PFSK-1 (cell line): Measurements from ENCODE around the gene CPLANE2.

Source experiments
- FOXP2 ChIP-seq: optimal IDR thresholded peaks from 2 replicates; pipeline ENCODE3; 2011; ENCODE audit warnings: borderline replicate concordance, control low read depth, inconsistent platforms; ENCODE audit not compliant: insufficient read depth; ENCODE audit errors: extremely low read length, extremely low read depth
- POLR2AphosphoS5 ChIP-seq: IDR thresholded peaks from 2 replicates; pipeline ENCODE4 v1.6.1; 2012; ENCODE audit warnings: low read depth, mild to moderate bottlenecking, control low read depth, low read length, moderate library complexity
- REST ChIP-seq, 2 experiments: IDR thresholded peaks; 2 replicates each; pipeline versions ENCODE4 v1.6.1 to v1.8.0; 2011 to 2012; ENCODE audit warnings: low read depth in 2 of 2, low read length in 2 of 2, control low read depth in 1 of 2, inconsistent platforms in 1 of 2, mild to moderate bottlenecking in 1 of 2, moderate library complexity in 1 of 2; ENCODE audit not compliant: insufficient read depth in 1 of 2
- SIN3A ChIP-seq: IDR thresholded peaks from 2 replicates; pipeline ENCODE4 v1.6.1; 2012; ENCODE audit warnings: mild to moderate bottlenecking, low read length, moderate library complexity, borderline replicate concordance; ENCODE audit not compliant: insufficient read depth
- TAF1 ChIP-seq: IDR thresholded peaks from 2 replicates; pipeline ENCODE4 v1.6.1; 2012; ENCODE audit warnings: low read length, control low read depth, borderline replicate concordance; ENCODE audit not compliant: insufficient read depth

CPLANE2 gene

GRCh38 chr1:16183179-16183578 lies 53.8 kb downstream of the CPLANE2 start:
- TF ChIP-seq FOXP2 (no peak), POLR2AphosphoS5 (no peak), TAF1 (no peak), SIN3A (no peak), REST (IDR thresholded peaks at IDR 0.05; ENCODE audit: insufficient read depth in 1 of 2, low read depth in 2 of 2, low read length in 2 of 2) (no peak)

DNA sequence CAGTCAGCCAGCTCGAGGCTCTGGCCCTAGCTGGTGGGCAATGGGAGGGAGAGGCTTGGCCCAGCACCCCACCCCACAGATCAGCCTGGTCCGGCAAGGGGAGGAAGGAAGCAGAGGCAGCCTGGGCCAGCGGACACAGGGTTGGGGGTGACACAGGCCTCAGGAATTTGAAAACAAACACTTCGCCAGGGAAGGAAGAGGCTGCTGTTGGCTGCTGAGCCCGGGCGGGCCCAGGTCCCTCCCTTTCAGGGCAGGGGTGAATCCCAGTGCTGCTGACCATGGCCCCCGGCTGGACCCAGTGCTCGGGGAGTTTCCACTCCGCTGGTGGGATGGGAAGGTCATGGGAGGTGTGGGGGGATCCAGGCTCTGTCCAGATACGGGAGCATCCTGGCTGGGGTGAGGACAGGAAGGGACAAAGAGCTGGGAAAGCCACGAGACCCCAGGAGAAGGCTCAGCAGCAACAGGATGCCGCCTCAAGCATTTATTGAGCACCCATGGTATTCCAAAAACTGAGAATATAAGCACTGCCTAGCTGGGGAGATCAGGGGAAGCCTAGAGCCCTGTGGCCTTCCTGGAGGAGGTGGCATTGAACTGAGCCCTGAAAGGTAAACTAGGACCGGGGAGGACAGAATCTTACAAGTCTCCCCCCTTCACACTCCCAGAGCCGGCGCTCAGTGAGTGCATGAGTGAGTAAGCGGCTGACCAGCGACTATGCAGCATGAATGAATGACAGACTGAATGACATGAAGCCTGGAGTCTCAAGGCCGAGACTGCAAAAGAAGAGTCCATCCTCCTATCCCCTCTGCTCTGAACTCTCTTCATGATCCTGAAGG lies 54.9 kb downstream of the CPLANE2 start:
- peak; percentile 56 for TF ChIP-seq FOXP2
- TF ChIP-seq REST (IDR thresholded peaks at IDR 0.05; ENCODE audit: insufficient read depth in 1 of 2, low read depth in 2 of 2, low read length in 2 of 2): peak in 1 of 2 experiments; percentile 45; a peak in 1 of 4 replicates
- TF ChIP-seq SIN3A: peak; percentile 76; the same call in 1 of the 2 replicates
- TF ChIP-seq POLR2AphosphoS5: peak; percentile 45; the same call in 1 of the 2 replicates
- peak; percentile 53; the same call in 1 of the 2 replicates for TF ChIP-seq TAF1
